IMR-90 (cell line): ENCODE data around the gene PRKN. TPM values are rescaled to one million over a fixed set of nuclear protein-coding genes. Genes with fewer than 3 reads are reported as not detected.

Experiments
- ATAC-seq: fragments of 200-7000 bp; cut with Tn5 transposase; 2 replicates; pipeline ENCODE4 v1.9.1; 2020; ENCODE audit warnings: low read depth, mild to moderate bottlenecking, moderate library complexity
- BruUV-seq: library from RNA; stranded (reverse); fragments of 400-500 nt; replicated peaks from 2 replicates; lab custom pipeline; 2021; lab: Mats Ljungman, UMichigan
- CTCF ChIA-PET: fragments of 300-600 bp; formaldehyde crosslinking; extraction: SDS; loops from one replicate; lab custom pipeline; 2021; ENCODE audit warnings: antibody characterized with exemption; lab: Yijun Ruan, JAX
- POLR2A ChIA-PET: fragments of 300-600 bp; sonication (Branson Sonifier 250); formaldehyde crosslinking; loops from one replicate; lab custom pipeline; 2022; ENCODE audit warnings: antibody characterized with exemption; ENCODE audit not compliant: unreplicated experiment; lab: Charles Lee
- DNase-seq: peaks from one replicate; pipeline ENCODE4 v3.0.0; 2013
- H2AFZ ChIP-seq: replicated peaks from 2 replicates; pipeline ENCODE3; 2013; ENCODE audit warnings: low read length, mild to moderate bottlenecking; ENCODE audit not compliant: poor library complexity
- H2AK5ac ChIP-seq: 2 replicates; pipeline ENCODE4 v1.6.1; 2013; ENCODE audit warnings: low read depth, low read length, inconsistent platforms
- H2AK9ac ChIP-seq: replicated peaks from 2 replicates; pipeline ENCODE3; 2013; ENCODE audit warnings: mild to moderate bottlenecking, low read depth, low read length, moderate library complexity; ENCODE audit not compliant: poor library complexity
- H2BK120ac ChIP-seq: 2 replicates; pipeline ENCODE4 v1.6.1; 2013; ENCODE audit warnings: low read depth, low read length, inconsistent platforms
- H2BK15ac ChIP-seq: 3 replicates; pipeline ENCODE4 v1.6.1; 2013; ENCODE audit warnings: low read depth, low read length, inconsistent platforms
- H2BK20ac ChIP-seq: 2 replicates; pipeline ENCODE4 v1.6.1; 2013; ENCODE audit warnings: low read depth, mild to moderate bottlenecking, inconsistent platforms, low read length, moderate library complexity
- H2BK5ac ChIP-seq: 2 replicates; pipeline ENCODE4 v1.6.1; 2013; ENCODE audit warnings: mild to moderate bottlenecking, low read depth, low read length, inconsistent platforms; ENCODE audit not compliant: poor library complexity, severe bottlenecking
- H3K14ac ChIP-seq: replicated peaks from 2 replicates; pipeline ENCODE4 v1.6.1; 2013; ENCODE audit warnings: low read depth, low read length, inconsistent platforms
- H3K18ac ChIP-seq: 2 replicates; pipeline ENCODE4 v1.6.1; 2013; ENCODE audit warnings: low read depth, low read length, control low read depth
- H3K23ac ChIP-seq: 2 replicates; pipeline ENCODE4 v1.6.1; 2013; ENCODE audit warnings: low read depth, low read length, inconsistent platforms
- H3K27ac ChIP-seq: 2 replicates; pipeline ENCODE4 v1.5.1; 2013; ENCODE audit warnings: mild to moderate bottlenecking, control low read depth, low read length; ENCODE audit not compliant: insufficient read depth
- H3K27me3 ChIP-seq: 2 replicates; pipeline ENCODE4 v1.6.1; 2013; ENCODE audit warnings: low read length; ENCODE audit not compliant: control insufficient read depth, insufficient read depth
- H3K36me3 ChIP-seq: 2 replicates; pipeline ENCODE4 v1.6.1; 2013; ENCODE audit warnings: low read length, mixed read lengths; ENCODE audit not compliant: control insufficient read depth, insufficient read depth
- H3K4ac ChIP-seq: 2 replicates; pipeline ENCODE4 v1.6.1; 2013; ENCODE audit warnings: low read depth, low read length, inconsistent platforms
- H3K4me1 ChIP-seq: 2 replicates; pipeline ENCODE4 v1.6.1; 2013; ENCODE audit warnings: low read length, mixed read lengths; ENCODE audit not compliant: control insufficient read depth, insufficient read depth
- H3K4me2 ChIP-seq: 2 replicates; pipeline ENCODE4 v1.6.1; 2013; ENCODE audit warnings: low read depth, mild to moderate bottlenecking, control low read depth, low read length, moderate library complexity
- H3K4me3 ChIP-seq: 2 replicates; pipeline ENCODE4 v1.5.1; 2013; ENCODE audit warnings: low read depth, mild to moderate bottlenecking, control low read depth, low read length, moderate library complexity; ENCODE audit not compliant: insufficient read depth
- H3K56ac ChIP-seq: 2 replicates; pipeline ENCODE4 v1.6.1; 2013; ENCODE audit warnings: low read length, inconsistent platforms; ENCODE audit not compliant: insufficient read depth; ENCODE audit errors: extremely low read depth
- H3K79me1 ChIP-seq, 2 experiments: 2 replicates each; pipeline ENCODE4 v1.6.1; 2013; ENCODE audit warnings: low read length in 2 of 2, inconsistent platforms in 1 of 2, low read depth in 1 of 2
- H3K9ac ChIP-seq: 2 replicates; pipeline ENCODE4 v1.6.1; 2013; ENCODE audit warnings: low read depth, low read length, control low read depth
- H3K9me1 ChIP-seq: 2 replicates; pipeline ENCODE4 v1.6.1; 2013; ENCODE audit warnings: low read length, inconsistent platforms; ENCODE audit not compliant: insufficient read depth
- H3K9me3 ChIP-seq: 2 replicates; pipeline ENCODE4 v1.6.1; 2013; ENCODE audit warnings: low read length; ENCODE audit not compliant: control insufficient read depth, insufficient read depth
- H4K20me1 ChIP-seq: 2 replicates; pipeline ENCODE4 v1.6.1; 2013; ENCODE audit warnings: low read length, inconsistent platforms; ENCODE audit not compliant: insufficient read depth
- H4K5ac ChIP-seq: 2 replicates; pipeline ENCODE4 v1.6.1; 2013; ENCODE audit warnings: mild to moderate bottlenecking, low read depth, low read length, control low read depth
- H4K8ac ChIP-seq, 2 experiments: 2 replicates each; pipeline ENCODE4 v1.6.1; 2013; ENCODE audit warnings: low read depth in 2 of 2, low read length in 2 of 2, control low read depth in 1 of 2, inconsistent platforms in 1 of 2
- H4K91ac ChIP-seq: 2 replicates; pipeline ENCODE4 v1.6.1; 2013; ENCODE audit warnings: low read depth, low read length, inconsistent platforms; ENCODE audit not compliant: insufficient read depth
- BHLHE40 ChIP-seq: fragments of 150-350 bp; IDR thresholded peaks from 2 replicates; pipeline ENCODE4 v1.6.1; 2016; ENCODE audit warnings: mild to moderate bottlenecking, low read depth, low read length
- MAFK ChIP-seq: IDR thresholded peaks from 2 replicates; pipeline ENCODE4 v1.6.1; 2012; ENCODE audit warnings: low read depth, low read length, improper control_type of control experiment
- RFX5 ChIP-seq: IDR thresholded peaks from 2 replicates; pipeline ENCODE4 v1.8.0; 2012; ENCODE audit warnings: low read depth, mild to moderate bottlenecking, low read length, moderate library complexity
- dilution Hi-C: fragments of 300-500 bp; cut with HindIII; formaldehyde crosslinking; loops from one replicate; pipeline ENCODE4 v1.14.3; 2018; ENCODE audit warnings: low sequenced_read_pairs; ENCODE audit not compliant: unreplicated experiment
- in situ Hi-C: fragments of 300-500 bp; cut with MboI; formaldehyde crosslinking; loops from 3 replicates; pipeline ENCODE4 v1.14.3; 2019; ENCODE audit warnings: low sequenced_read_pairs, inconsistent platforms, mixed read lengths
- intact Hi-C: fragments of 100-400 bp; cut with micrococcal nuclease; formaldehyde crosslinking; loops from 2 replicates; pipeline ENCODE4 v1.10.0; 2022
- polyA plus RNA-seq, 3 experiments: library from polyadenylated mRNA; depleted of rRNA; stranded (reverse); fragments of >200 nt; gene quantifications; 2 replicates each; pipeline ENCODE4 v1.2.3, GENCODE V29; 2012; ENCODE audit warnings: low replicate concordance in 1 of 3
- total RNA-seq: library from RNA; depleted of rRNA; stranded (reverse); fragments of >200 nt; gene quantifications from 2 replicates; pipeline ENCODE4 v1.2.3, GENCODE V29; 2012
- TF ChIP-seq, protein P1 (sequence below): fragments of 150-350 bp; IDR thresholded peaks from 2 replicates; pipeline ENCODE4 v1.6.1; 2017; ENCODE audit warnings: mild to moderate bottlenecking, antibody characterized with exemption, low read length, low read depth

The PRKN gene
- total and polyA plus RNA-seq, 2 of the 4 experiments (the other 2 are of a cell fraction): 0.15 to 0.18 TPM

GRCh38 chr6:162591517-162591916 lies 136.0 kb downstream of the PRKN start:
- CTCF ChIA-PET: no interaction called here
- dilution Hi-C loops (no loop called here), intact Hi-C loops (no loop called here), in situ Hi-C loops (no loop called here)
- H2BK15ac ChIP-seq: no peak overlapping the region
- no peak overlapping the region for H2BK20ac ChIP-seq
- no peak overlapping the region for H3K4me3 ChIP-seq
- ATAC-seq (no peak), DNase-seq (no peak)
- no peak overlapping the region for H3K56ac ChIP-seq
- H3K27ac ChIP-seq: no peak overlapping the region
- H2BK5ac ChIP-seq: no peak overlapping the region
- no peak overlapping the region for H3K9ac ChIP-seq
- BruUV-seq: no TSS peak
- H3K14ac ChIP-seq: no peak overlapping the region
- POLR2A ChIA-PET: no interaction called here
- no peaks in the 10 kb centered on the region for H3K79me1 ChIP-seq
- no peak overlapping the region for H2BK120ac ChIP-seq
- H4K5ac ChIP-seq: no peak overlapping the region
- peaks cover 14% of the 10 kb centered on the region for H3K9me3 ChIP-seq
- H3K27me3 ChIP-seq: no peaks in the 10 kb centered on the region
- H2AFZ ChIP-seq: no peak overlapping the region
- H3K23ac ChIP-seq: no peak overlapping the region
- no peak overlapping the region for H3K4me2 ChIP-seq
- no peaks in the 10 kb centered on the region for H3K9me1 ChIP-seq
- H3K4me1 ChIP-seq: no peaks in the 10 kb centered on the region
- no peak overlapping the region for H2AK5ac ChIP-seq
- no peak overlapping the region for H4K8ac ChIP-seq
- no peak overlapping the region for H2AK9ac ChIP-seq
- no peak overlapping the region for H3K4ac ChIP-seq
- no peak overlapping the region for H3K18ac ChIP-seq
- H4K91ac ChIP-seq: no peak overlapping the region
- no peaks in the 10 kb centered on the region for H3K36me3 ChIP-seq
- TF ChIP-seq RFX5 (no peak), MAFK (peak; percentile 67), BHLHE40 (no peak)
- TF ChIP-seq, protein P1, sequence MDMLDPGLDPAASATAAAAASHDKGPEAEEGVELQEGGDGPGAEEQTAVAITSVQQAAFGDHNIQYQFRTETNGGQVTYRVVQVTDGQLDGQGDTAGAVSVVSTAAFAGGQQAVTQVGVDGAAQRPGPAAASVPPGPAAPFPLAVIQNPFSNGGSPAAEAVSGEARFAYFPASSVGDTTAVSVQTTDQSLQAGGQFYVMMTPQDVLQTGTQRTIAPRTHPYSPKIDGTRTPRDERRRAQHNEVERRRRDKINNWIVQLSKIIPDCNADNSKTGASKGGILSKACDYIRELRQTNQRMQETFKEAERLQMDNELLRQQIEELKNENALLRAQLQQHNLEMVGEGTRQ: no peak
- no peaks in the 10 kb centered on the region for H4K20me1 ChIP-seq
